OCI-LY1 (cell line): Measurements from ENCODE around the gene ITGA6.

Experiments used
- H2AFZ ChIP-seq: fragments of 200-600 bp; sonication (generic), shearing (Covaris generic); 2 replicates; pipeline ENCODE4 v1.6.0; 2014; ENCODE audit warnings: antibody characterized with exemption, mild to moderate bottlenecking, low read length
- H3F3A ChIP-seq: fragments of 200-600 bp; sonication (generic), shearing (Covaris generic); 2 replicates; pipeline ENCODE4 v1.6.0; 2014; ENCODE audit warnings: mild to moderate bottlenecking, antibody characterized with exemption, low read length, moderate library complexity; ENCODE audit not compliant: insufficient read depth
- H3K27ac ChIP-seq: fragments of 200-600 bp; sonication (generic); 2 replicates; pipeline ENCODE4 v1.5.1; 2014; ENCODE audit warnings: low read length, mixed run types, mild to moderate bottlenecking, low read depth; ENCODE audit not compliant: poor library complexity, severe bottlenecking
- H3K27me3 ChIP-seq: fragments of 200-600 bp; sonication (generic); 2 replicates; pipeline ENCODE4 v1.6.0; 2014; ENCODE audit warnings: antibody characterized with exemption, mild to moderate bottlenecking, low read length, moderate library complexity; ENCODE audit not compliant: insufficient read depth
- H3K36me3 ChIP-seq: fragments of 200-600 bp; sonication (generic); 2 replicates; pipeline ENCODE4 v1.6.1; 2014; ENCODE audit warnings: mild to moderate bottlenecking, antibody characterized with exemption, low read length, moderate library complexity, mixed read lengths; ENCODE audit not compliant: insufficient read depth
- H3K4me1 ChIP-seq: fragments of 200-600 bp; sonication (generic); 2 replicates; pipeline ENCODE4 v1.5.1; 2014; ENCODE audit warnings: mild to moderate bottlenecking, low read length, moderate library complexity; ENCODE audit not compliant: insufficient read depth, severe bottlenecking
- H3K4me2 ChIP-seq: fragments of 200-600 bp; sonication (generic), shearing (Covaris generic); 2 replicates; pipeline ENCODE4 v1.6.1; 2014; ENCODE audit warnings: low read length
- H3K4me3 ChIP-seq: fragments of 200-600 bp; sonication (generic); 2 replicates; pipeline ENCODE4 v1.5.1; 2014; ENCODE audit warnings: low read length, low read depth, mild to moderate bottlenecking, mixed read lengths; ENCODE audit not compliant: poor library complexity, severe bottlenecking
- H3K79me2 ChIP-seq: fragments of 200-600 bp; shearing (Covaris generic); 2 replicates; pipeline ENCODE4 v1.6.1; 2016; ENCODE audit warnings: mixed run types, low read length, mixed read lengths; ENCODE audit not compliant: insufficient read depth
- H3K9ac ChIP-seq: fragments of 200-600 bp; sonication (generic), shearing (Covaris generic); 2 replicates; pipeline ENCODE4 v1.6.1; 2014; ENCODE audit warnings: mild to moderate bottlenecking, low read length, mixed read lengths
- H3K9me2 ChIP-seq: fragments of 200-600 bp; sonication (generic), shearing (Covaris generic); 2 replicates; pipeline ENCODE4 v1.6.1; 2014; ENCODE audit warnings: low read depth, mild to moderate bottlenecking, low read length, mixed read lengths
- H3K9me3 ChIP-seq: fragments of 200-600 bp; shearing (Covaris generic); 2 replicates; pipeline ENCODE4 v1.6.1; 2014; ENCODE audit warnings: low read length, mixed read lengths
- H4K20me1 ChIP-seq: fragments of 200-600 bp; sonication (generic), shearing (Covaris generic); 2 replicates; pipeline ENCODE4 v1.6.0; 2016; ENCODE audit warnings: mild to moderate bottlenecking, low read length; ENCODE audit not compliant: insufficient read depth
- EZH2 ChIP-seq: fragments of 200-600 bp; sonication (generic), shearing (Covaris generic); IDR thresholded peaks from 2 replicates; pipeline ENCODE4 v1.8.0; 2017; ENCODE audit warnings: borderline replicate concordance, mixed run types, mild to moderate bottlenecking, antibody characterized with exemption, low read length, moderate library complexity, mixed read lengths
- TF ChIP-seq, protein P1 (sequence below): fragments of 200-600 bp; sonication (generic), shearing (Covaris generic); IDR thresholded peaks from 2 replicates; pipeline ENCODE4 v1.5.1; 2017; ENCODE audit warnings: mild to moderate bottlenecking, antibody characterized with exemption, low read length, moderate library complexity, mixed read lengths

Gene ITGA6

DNA sequence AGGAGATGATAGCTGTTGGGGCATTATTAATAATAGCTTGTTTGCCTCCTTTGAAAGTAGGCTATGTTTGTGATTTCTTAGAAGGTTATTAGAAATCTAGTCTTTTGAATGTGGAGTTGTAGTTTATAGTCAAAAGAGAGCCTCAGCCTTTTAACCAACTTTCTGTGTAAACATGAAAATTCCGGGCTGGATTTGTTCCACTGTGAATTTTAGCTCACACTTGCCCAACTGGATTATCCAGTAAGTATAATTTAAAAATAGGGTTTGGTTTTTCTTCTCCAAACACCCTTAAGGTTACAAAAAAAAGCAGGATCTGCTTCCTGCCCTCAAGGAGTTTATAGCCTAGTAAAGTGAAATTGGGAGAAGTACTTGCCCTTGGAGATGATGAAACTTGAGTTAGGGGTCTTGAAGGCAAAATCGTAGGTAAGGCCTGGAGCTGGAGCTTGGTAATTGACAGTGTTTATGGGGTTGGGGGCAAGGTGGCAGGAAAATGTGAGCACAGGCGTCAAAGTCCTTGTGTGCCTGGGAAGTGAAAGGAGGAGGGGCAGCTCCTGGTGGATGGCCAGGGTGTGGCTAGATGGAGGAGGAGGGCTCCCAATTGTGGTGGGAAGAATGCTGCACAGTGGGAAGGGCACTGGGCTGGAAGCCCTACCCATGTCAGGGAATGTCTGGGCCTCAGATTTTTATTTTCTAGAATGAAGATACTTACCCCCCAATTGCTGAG, 21.3 kb downstream of the ITGA6 start:
- Histone ChIP-seq H3K4me3 (no peak overlapping the region), H2AFZ (no peak overlapping the region), H3K4me1 (no peaks in the 10 kb centered on the region), H3K9me2 (no peaks in the 10 kb centered on the region), H3F3A (no peaks in the 10 kb centered on the region), H3K4me2 (no peak overlapping the region), H3K9me3 (no peaks in the 10 kb centered on the region), H3K27ac (no peak overlapping the region), H3K9ac (no peak overlapping the region), H4K20me1 (no peaks in the 10 kb centered on the region), H3K79me2 (no peaks in the 10 kb centered on the region), H3K36me3 (no peaks in the 10 kb centered on the region), H3K27me3 (no peaks in the 10 kb centered on the region)
- TF ChIP-seq, protein P1, sequence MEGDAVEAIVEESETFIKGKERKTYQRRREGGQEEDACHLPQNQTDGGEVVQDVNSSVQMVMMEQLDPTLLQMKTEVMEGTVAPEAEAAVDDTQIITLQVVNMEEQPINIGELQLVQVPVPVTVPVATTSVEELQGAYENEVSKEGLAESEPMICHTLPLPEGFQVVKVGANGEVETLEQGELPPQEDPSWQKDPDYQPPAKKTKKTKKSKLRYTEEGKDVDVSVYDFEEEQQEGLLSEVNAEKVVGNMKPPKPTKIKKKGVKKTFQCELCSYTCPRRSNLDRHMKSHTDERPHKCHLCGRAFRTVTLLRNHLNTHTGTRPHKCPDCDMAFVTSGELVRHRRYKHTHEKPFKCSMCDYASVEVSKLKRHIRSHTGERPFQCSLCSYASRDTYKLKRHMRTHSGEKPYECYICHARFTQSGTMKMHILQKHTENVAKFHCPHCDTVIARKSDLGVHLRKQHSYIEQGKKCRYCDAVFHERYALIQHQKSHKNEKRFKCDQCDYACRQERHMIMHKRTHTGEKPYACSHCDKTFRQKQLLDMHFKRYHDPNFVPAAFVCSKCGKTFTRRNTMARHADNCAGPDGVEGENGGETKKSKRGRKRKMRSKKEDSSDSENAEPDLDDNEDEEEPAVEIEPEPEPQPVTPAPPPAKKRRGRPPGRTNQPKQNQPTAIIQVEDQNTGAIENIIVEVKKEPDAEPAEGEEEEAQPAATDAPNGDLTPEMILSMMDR = no peak
- no peak for TF ChIP-seq EZH2

DNA sequence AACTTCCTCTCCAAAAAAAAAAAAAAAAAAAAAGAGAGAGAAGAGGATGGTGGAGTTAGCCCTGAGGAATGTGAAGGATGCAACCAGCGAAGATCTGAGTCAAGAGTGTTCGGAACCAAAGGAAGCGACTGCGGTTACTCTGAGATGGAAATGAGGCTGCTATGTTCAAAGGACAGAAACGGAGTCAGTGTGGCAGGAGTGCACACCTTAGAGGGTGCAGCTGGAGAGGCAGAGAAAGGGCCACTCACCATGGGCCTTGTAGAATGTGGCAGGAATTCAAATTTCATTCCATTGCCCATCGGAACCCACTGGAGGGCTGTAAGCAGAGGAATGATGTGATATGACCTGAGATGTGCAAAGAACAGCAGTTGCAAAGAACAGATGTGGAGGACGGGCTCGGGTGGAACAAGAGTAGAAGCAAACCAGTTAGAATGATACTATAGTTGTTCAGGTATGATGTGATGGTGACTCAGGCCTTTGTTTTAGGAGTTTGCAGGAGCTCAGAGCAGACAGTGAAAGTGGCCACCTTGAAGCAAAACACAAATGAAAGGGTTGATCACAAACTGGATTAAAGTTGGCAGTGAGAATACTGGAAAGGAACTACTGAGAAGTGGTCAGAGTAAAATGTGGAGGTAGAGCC, 22.6 kb downstream of the ITGA6 start:
- TF ChIP-seq, protein P1 = no peak
- no peak for TF ChIP-seq EZH2
- no peak overlapping the region for H3K4me3 ChIP-seq
- H3K36me3 ChIP-seq = no peaks in the 10 kb centered on the region
- no peaks in the 10 kb centered on the region for H3K27me3 ChIP-seq
- no peaks in the 10 kb centered on the region for H4K20me1 ChIP-seq
- H3K4me2 ChIP-seq = no peak overlapping the region
- no peak overlapping the region for H3K9ac ChIP-seq
- no peaks in the 10 kb centered on the region for H3K9me2 ChIP-seq
- H3K79me2 ChIP-seq = no peaks in the 10 kb centered on the region
- no peaks in the 10 kb centered on the region for H3K4me1 ChIP-seq
- no peak overlapping the region for H3K27ac ChIP-seq
- H3F3A ChIP-seq = no peaks in the 10 kb centered on the region
- H3K9me3 ChIP-seq = no peaks in the 10 kb centered on the region
- no peak overlapping the region for H2AFZ ChIP-seq

DNA sequence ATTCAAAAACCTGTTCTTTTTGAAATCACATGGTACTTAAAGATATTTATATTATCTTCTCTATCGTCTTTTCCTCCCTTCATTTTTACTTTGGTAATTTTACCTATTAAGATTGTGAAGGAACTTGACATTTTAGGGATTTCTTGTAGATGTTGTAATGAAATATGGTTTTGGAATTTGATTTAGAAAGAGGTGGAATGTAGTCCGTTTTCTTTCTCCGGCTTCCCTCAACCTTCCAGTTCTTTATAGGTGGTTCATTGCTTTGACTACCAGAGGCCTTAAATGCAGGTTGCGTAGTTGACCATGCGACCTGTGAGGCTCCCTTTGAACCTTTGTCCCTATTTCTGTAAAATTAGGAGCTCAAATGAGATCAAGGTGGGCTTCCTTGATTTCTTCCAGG, 24.5 kb downstream of the ITGA6 start:
- H2AFZ ChIP-seq = no peak overlapping the region
- no peak overlapping the region for H3K9ac ChIP-seq
- no peaks in the 10 kb centered on the region for H4K20me1 ChIP-seq
- H3K27me3 ChIP-seq = no peaks in the 10 kb centered on the region
- H3K4me3 ChIP-seq = no peak overlapping the region
- no peak overlapping the region for H3K27ac ChIP-seq
- H3K36me3 ChIP-seq = no peaks in the 10 kb centered on the region
- H3K9me2 ChIP-seq = no peaks in the 10 kb centered on the region
- no peaks in the 10 kb centered on the region for H3K9me3 ChIP-seq
- H3F3A ChIP-seq = no peaks in the 10 kb centered on the region
- no peak overlapping the region for H3K4me2 ChIP-seq
- TF ChIP-seq, protein P1 = no peak
- TF ChIP-seq EZH2 = no peak
- no peaks in the 10 kb centered on the region for H3K79me2 ChIP-seq
- no peaks in the 10 kb centered on the region for H3K4me1 ChIP-seq
